GM12891 (cell line): Measurements from ENCODE around the gene CENPE. TPM values are rescaled to one million over a fixed set of nuclear protein-coding genes. Genes with fewer than 3 reads are reported as not detected.
"Not testable (repeated sequence)": the region's sequence is repeated elsewhere in the genome, so short reads cannot be mapped to it uniquely, and the experiment has no call there.

Experiments
- DNase-seq: peaks from one replicate; pipeline ENCODE4 v3.0.0; 2011; ENCODE audit warnings: low spot score; ENCODE audit not compliant: insufficient read length
- FAIRE-seq: peaks from 2 replicates; lab custom pipeline; 2011; peaks lifted over from hg19 to GRCh38; lab: Jason Lieb, UNC
- PAX5 ChIP-seq: IDR thresholded peaks from 2 replicates; pipeline ENCODE4 v1.6.1; 2011; ENCODE audit warnings: low read length, moderate library complexity, mild to moderate bottlenecking; ENCODE audit not compliant: insufficient read depth, severe bottlenecking
- POLR2A ChIP-seq: IDR thresholded peaks from 2 replicates; pipeline ENCODE4 v1.6.1; 2011; ENCODE audit warnings: low read depth, low read length, control low read depth
- POLR2AphosphoS5 ChIP-seq: IDR thresholded peaks from 2 replicates; pipeline ENCODE4 v1.6.1; 2011; ENCODE audit warnings: low read depth, low read length, control low read depth
- POU2F2 ChIP-seq: IDR thresholded peaks from 2 replicates; pipeline ENCODE4 v1.6.1; 2011; ENCODE audit warnings: low read depth, mild to moderate bottlenecking, control low read depth, low read length, moderate library complexity
- SPI1 ChIP-seq: IDR thresholded peaks from 2 replicates; pipeline ENCODE4 v1.6.1; 2011; ENCODE audit warnings: low read depth, low read length, control low read depth
- TAF1 ChIP-seq: IDR thresholded peaks from 2 replicates; pipeline ENCODE4 v1.6.1; 2011; ENCODE audit warnings: low read depth, low read length, control low read depth
- polyA plus RNA-seq: library from polyadenylated mRNA; unstranded; fragments of >200 nt; gene quantifications from one replicate; pipeline ENCODE4 v1.2.1, GENCODE V29; 2012; ENCODE audit warnings: low read depth, missing spikeins, inconsistent platforms; ENCODE audit not compliant: missing spikeins

The CENPE gene, protein sequence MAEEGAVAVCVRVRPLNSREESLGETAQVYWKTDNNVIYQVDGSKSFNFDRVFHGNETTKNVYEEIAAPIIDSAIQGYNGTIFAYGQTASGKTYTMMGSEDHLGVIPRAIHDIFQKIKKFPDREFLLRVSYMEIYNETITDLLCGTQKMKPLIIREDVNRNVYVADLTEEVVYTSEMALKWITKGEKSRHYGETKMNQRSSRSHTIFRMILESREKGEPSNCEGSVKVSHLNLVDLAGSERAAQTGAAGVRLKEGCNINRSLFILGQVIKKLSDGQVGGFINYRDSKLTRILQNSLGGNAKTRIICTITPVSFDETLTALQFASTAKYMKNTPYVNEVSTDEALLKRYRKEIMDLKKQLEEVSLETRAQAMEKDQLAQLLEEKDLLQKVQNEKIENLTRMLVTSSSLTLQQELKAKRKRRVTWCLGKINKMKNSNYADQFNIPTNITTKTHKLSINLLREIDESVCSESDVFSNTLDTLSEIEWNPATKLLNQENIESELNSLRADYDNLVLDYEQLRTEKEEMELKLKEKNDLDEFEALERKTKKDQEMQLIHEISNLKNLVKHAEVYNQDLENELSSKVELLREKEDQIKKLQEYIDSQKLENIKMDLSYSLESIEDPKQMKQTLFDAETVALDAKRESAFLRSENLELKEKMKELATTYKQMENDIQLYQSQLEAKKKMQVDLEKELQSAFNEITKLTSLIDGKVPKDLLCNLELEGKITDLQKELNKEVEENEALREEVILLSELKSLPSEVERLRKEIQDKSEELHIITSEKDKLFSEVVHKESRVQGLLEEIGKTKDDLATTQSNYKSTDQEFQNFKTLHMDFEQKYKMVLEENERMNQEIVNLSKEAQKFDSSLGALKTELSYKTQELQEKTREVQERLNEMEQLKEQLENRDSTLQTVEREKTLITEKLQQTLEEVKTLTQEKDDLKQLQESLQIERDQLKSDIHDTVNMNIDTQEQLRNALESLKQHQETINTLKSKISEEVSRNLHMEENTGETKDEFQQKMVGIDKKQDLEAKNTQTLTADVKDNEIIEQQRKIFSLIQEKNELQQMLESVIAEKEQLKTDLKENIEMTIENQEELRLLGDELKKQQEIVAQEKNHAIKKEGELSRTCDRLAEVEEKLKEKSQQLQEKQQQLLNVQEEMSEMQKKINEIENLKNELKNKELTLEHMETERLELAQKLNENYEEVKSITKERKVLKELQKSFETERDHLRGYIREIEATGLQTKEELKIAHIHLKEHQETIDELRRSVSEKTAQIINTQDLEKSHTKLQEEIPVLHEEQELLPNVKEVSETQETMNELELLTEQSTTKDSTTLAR (N-terminal part only)
- polyA plus RNA-seq: 5.7 TPM

GRCh38 chr4:103198111-103198765 is at the start of gene CENPE:
CENPE (minus strand) TSS chr4:103198343; CDS start chr4:103198319, 24 bp downstream.
- DNase-seq (peak; percentile 40), FAIRE-seq (peak; percentile 84)
- TF ChIP-seq PAX5 (peak; percentile 76), POLR2AphosphoS5 (0 out of 2 replicates have a peak, but pooled peaks have one; percentile 22), POU2F2 (no peak; the same call in 1 of the 2 replicates), TAF1 (no peak), POLR2A (no peak)

- FAIRE-seq: no peak
- DNase-seq: no peak
- no peak for TF ChIP-seq POLR2A
Measured at GRCh38 chr4:103244251-103244650, 46.1 kb upstream of the CENPE start.

DNA sequence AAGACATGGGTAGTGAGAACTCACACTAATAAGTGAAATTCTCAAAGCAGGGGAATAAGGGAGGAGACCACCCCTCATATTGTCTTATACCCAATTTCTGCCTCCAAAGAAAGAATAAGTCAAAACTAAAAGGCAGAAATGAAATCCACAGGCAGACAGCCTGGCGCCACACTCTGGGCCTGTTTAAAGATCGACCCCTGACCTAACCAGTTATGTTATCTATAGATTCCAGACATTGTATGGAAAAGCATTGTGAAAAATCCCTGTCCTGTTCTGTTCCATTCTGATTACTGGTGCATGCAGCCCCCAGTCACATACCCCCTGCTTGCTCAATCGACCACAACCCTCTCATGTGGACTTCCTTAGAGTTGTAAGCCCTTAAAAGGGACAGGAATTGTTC is 32.8 kb upstream of the CENPE start:
- not testable (repeated sequence) for FAIRE-seq, DNase-seq

DNA sequence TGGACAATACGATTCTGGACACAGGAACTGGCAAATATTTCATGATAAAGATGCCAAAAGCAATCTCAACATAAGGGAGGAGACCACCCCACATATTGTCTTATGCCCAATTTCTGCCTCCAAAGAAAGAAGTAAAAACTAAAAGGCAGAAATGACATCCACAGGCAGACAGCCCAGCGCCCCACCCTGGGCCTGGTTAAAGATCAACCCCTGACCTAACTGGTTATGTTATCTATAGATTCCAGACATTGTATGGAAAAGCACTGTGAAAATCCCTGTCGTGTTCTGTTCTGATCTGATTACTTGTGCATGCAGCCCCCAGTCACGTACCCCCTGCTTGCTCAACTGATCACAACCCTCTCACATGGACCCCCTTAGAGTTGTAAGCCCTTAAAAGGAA is 25.4 kb upstream of the CENPE start:
- FAIRE-seq, DNase-seq: not testable (repeated sequence)

GRCh38 chr4:103207673-103208072 is 9.5 kb upstream of the CENPE start:
- FAIRE-seq (no peak), DNase-seq (no peak)
- TF ChIP-seq SPI1: no peak
- no peak for TF ChIP-seq PAX5
- TF ChIP-seq POLR2AphosphoS5: no peak
- no peak for TF ChIP-seq TAF1
- TF ChIP-seq POLR2A: no peak
- no peak for TF ChIP-seq POU2F2

DNA sequence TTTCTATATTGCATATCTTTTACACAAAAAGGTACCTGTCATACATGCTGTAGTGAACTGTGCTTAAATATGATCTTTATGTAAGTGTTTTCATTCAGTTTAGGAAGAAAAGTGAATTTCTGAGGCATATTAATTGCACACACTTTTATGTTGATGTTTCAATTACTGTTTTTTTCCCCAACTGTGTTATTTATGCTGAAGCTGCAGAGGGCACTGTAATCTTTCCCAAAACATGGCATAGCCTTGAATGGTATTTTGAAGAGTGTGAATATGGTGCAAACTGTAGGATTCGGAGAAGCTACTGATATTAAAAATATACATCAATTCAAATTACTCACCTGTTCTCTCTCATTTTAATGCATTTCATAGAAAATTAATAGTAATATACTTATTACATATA is 6.0 kb upstream of the CENPE start:
- DNase-seq (no peak), FAIRE-seq (no peak)
- TF ChIP-seq POLR2A: no peak
- TF ChIP-seq POU2F2: no peak
- no peak for TF ChIP-seq SPI1
- TF ChIP-seq PAX5: no peak
- TF ChIP-seq POLR2AphosphoS5: no peak
- TF ChIP-seq TAF1: no peak

DNA sequence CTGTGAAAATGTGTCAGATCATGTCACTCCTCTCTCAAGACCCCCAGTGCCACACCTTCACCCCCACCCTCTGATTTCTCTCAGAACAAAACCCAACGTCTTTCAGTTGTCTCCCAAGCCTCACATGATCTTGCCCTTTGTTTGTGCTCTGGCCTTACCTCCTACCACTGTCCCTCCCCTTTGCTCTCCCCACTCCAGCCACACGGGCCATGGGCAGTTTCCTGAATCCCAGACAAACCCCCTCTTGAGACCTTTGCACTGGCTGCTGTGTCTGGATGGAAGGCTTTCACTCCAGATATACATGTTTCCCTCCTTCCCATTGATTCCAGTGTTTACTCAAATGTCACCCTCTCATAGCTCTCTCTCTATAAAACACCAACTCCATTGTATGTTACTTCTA is 3.6 kb upstream of the CENPE start:
- FAIRE-seq: no peak
- TF ChIP-seq POU2F2: no peak
- TF ChIP-seq POLR2A: no peak
- no peak for TF ChIP-seq PAX5
- no peak for TF ChIP-seq TAF1
- no peak for TF ChIP-seq SPI1
- no peak for TF ChIP-seq POLR2AphosphoS5
- no peak for DNase-seq

GRCh38 chr4:103201253-103201652 is 3.1 kb upstream of the CENPE start:
- no peak for TF ChIP-seq POLR2AphosphoS5
- TF ChIP-seq TAF1: no peak
- TF ChIP-seq POLR2A: no peak
- no peak for TF ChIP-seq PAX5
- no peak for FAIRE-seq
- no peak for DNase-seq

GRCh38 chr4:103199009-103199408 is 866 bp upstream of the CENPE start:
- TF ChIP-seq POLR2A (no peak), SPI1 (no peak), POLR2AphosphoS5 (no peak), TAF1 (no peak), PAX5 (no peak), POU2F2 (no peak)
- FAIRE-seq: no peak

More at GRCh38 chr4:103199009-103199408, 866 bp upstream of the CENPE start:
- no peak for DNase-seq
